Esophagus squamous epithelium (tissue), 4 donors: ENCODE results near the gene SYCP2.
"Not testable (repeated sequence)": the region's sequence is repeated elsewhere in the genome, so short reads cannot be mapped to it uniquely, and the experiment has no call there.

Experiments used
- POLR2A ChIP-seq, 4 donors: fragments of 450-650 bp; IDR thresholded peaks; one replicate each; pipeline ENCODE4 v1.6.1; 2017; ENCODE audit warnings: antibody characterized with exemption in 4 of 4, mild to moderate bottlenecking in 4 of 4, moderate library complexity in 3 of 4
- TF ChIP-seq, protein P1 (sequence below), 6 experiments: fragments of 450-650 bp in 4 of 6; fragments of 200-600 bp in 2 of 6; sonication (generic) in 2 of 6; IDR thresholded peaks; one replicate each; pipeline ENCODE4 v1.5.1; 2016 to 2019; ENCODE audit warnings: antibody characterized with exemption in 6 of 6, mild to moderate bottlenecking in 4 of 6, moderate library complexity in 4 of 6

DNA sequence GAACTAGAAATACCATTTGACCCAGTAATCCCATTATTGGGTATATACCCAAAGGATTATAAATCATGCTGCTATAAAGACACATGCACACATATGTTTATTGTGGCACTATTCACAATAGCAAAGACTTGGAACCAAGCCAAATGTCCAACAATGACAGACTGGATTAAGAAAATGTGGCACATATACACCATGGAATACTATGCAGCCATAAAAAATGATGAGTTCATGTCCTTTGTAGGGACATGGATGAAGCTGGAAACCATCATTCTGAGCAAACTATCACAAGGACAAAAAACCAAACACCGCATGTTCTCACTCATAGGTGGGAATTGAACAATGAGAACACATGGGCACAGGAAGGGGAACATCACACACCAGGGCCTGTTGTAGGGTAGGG, 76.9 kb downstream of the SYCP2 start:
- TF ChIP-seq POLR2A (IDR thresholded peaks at IDR 0.05) = not testable (repeated sequence)
- TF ChIP-seq, protein P1, sequence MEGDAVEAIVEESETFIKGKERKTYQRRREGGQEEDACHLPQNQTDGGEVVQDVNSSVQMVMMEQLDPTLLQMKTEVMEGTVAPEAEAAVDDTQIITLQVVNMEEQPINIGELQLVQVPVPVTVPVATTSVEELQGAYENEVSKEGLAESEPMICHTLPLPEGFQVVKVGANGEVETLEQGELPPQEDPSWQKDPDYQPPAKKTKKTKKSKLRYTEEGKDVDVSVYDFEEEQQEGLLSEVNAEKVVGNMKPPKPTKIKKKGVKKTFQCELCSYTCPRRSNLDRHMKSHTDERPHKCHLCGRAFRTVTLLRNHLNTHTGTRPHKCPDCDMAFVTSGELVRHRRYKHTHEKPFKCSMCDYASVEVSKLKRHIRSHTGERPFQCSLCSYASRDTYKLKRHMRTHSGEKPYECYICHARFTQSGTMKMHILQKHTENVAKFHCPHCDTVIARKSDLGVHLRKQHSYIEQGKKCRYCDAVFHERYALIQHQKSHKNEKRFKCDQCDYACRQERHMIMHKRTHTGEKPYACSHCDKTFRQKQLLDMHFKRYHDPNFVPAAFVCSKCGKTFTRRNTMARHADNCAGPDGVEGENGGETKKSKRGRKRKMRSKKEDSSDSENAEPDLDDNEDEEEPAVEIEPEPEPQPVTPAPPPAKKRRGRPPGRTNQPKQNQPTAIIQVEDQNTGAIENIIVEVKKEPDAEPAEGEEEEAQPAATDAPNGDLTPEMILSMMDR (IDR thresholded peaks at IDR 0.05) = not testable (repeated sequence)
